GM18951 (cell line): ENCODE data around the gene SORD.
"Not testable (repeated sequence)": the region's sequence is repeated elsewhere in the genome, so short reads cannot be mapped to it uniquely, and the experiment has no call there.

Source experiments
- POLR2A ChIP-seq: IDR thresholded peaks from 4 replicates; pipeline ENCODE4 v1.6.1; 2011; ENCODE audit warnings: mild to moderate bottlenecking; ENCODE audit not compliant: insufficient read length, insufficient read depth; ENCODE audit errors: extremely low read depth
- in situ Hi-C: fragments of 300-500 bp; cut with MboI; formaldehyde crosslinking; loops from one replicate; pipeline ENCODE4 v1.12.0; 2022; ENCODE audit warnings: low sequenced_read_pairs, mixed read lengths, inconsistent platforms; ENCODE audit not compliant: unreplicated experiment

Gene SORD

GRCh38 chr15:45022871-45023658 lies at the start of gene SORD:
Gene SORD (plus strand): TSS chr15:45023195. CDS start chr15:45023284, 89 bp downstream.
- in situ Hi-C loops = no loop called here
- peak; percentile 72 for TF ChIP-seq POLR2A

GRCh38 chr15:44976183-44976582 lies 46.8 kb upstream of the SORD start:
- in situ Hi-C loops = not testable (repeated sequence)

DNA sequence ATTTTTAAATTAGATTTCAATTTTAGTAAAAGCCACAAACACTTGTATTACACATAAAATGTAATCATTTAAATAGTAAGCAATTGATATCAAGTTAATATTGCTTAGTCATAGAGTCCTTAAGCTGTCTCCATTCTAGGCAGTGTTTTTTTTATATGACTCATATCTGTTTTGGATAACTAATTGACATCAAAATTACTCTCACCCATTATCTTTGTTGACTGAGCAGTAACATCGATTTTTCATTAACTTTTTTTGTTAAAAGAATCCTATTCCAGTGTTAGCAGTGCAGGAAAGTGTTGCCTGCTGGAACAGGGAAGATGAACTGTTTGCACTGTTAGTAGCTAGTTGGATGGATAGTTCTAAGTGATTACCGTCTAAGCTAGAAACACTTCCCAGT lies 45.2 kb upstream of the SORD start:
- in situ Hi-C loops = not testable (repeated sequence)

DNA sequence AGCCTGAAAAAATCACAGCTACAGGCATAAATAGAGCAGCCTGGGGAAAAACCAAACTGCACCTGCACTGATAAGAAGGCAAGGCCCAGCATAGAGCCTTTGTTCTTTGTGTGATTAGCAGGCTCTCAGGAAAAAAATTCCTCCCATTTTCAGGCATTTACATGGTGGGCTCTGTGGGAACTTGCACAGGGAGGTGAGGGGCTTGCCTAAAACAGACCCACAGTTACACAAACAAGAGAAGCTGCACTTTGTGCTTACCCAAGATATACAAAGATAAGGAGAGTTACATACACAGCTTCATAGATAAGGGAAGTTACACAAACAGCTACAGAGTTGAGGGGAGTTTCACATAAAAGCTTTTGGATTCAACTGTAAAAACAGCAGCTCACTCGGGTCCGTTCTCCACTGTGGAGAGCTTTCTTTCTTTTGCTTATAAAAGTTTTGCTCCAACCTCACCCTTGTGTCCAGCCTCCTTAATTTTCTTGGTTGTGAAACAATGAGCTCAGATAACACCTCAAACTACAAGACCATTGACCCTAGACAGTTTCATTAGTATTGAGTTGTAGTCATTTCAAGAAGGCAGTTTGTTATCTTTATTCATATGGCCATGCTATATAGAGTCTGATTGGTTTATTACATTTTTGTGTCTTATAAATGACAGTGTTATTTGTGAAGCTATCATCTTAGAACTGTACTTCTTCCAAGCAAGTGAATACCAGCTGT lies 43.2 kb upstream of the SORD start:
- in situ Hi-C loops = not testable (repeated sequence)

GRCh38 chr15:44984144-44984543 lies 38.9 kb upstream of the SORD start:
- in situ Hi-C loops = not testable (repeated sequence)

DNA sequence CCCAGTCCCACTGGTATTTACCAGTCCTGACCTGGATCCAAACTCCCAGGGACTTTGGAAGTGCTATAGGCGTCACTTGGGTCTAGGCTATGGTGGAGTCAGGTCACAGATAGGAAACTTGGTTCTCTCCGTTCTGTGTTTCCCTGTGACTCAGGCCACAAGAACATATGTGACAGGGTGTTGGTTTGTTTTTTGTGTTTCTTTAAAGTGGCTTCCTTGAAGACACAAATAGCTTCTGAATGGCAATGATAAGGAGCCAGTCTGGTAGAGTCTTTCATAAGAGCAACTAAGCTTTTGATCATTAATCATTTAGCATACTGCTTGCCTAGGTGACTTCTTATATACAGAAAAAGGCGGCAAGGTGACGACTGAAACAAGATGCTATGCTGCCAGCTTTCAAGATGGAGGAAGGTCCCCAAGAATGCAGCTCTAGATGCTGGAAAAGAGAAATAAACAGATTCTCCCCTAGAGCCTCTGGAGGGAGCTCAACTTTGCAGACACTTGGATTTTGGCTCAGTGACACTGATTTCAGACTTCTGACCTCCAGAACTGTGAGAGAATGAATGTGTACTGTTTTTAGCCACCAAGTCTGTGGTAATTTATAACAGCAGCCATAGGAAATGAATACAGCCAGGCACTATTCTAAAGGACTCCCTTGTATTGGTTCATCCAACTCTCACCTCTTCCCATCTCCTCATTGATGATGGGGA lies 36.5 kb upstream of the SORD start:
- in situ Hi-C loops = not testable (repeated sequence)

- in situ Hi-C loops = not testable (repeated sequence)
Observed at GRCh38 chr15:44987711-44988110, 35.3 kb upstream of the SORD start.

DNA sequence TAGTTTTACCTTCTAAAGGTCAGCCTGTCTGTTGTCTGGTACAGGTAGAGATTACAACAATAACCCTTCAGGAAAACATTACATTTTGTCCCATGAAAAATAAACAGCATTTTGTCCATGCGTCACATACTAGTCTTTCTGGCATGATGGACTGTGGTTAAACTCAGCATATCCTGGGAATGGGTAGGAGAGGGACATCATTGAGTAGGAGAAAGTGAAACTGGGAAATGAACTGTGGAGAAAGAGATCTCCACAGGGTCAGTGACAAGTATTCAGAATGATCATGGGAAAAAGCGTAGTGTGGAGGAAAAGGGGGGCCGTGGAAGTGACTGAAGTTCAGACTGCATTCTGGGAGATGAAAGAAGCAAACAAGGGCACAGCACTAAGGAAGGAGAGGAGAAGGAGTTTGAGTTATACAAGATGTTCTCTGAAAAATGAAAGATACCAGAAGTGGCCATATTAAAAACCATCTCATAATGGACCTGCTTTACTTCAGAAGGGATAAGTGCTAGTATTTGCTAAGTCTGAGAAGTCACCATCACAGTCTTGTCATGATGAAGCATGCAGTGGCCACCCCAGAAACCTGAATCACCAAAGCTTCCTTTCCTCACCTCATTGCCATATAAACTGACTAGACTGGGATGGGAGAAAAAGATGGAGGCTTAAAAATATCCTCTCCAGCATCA lies 34.7 kb upstream of the SORD start:
- in situ Hi-C loops = not testable (repeated sequence)

DNA sequence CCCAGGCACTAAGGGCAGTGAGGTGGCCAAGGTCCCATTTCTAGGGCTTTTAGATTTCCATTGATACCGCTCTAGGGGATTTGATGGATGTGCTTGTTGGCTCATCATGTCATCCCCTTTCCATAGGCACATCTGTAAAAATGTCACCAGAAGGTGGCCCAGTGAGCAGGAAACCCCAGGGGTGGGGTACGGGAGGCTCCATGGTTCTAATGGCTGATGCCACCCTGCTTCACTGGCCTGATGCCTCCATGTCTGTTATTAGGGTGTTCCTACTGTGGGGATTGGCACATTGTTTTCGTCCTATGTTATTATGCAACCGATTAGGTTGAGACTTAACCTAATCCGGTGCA lies 34.1 kb upstream of the SORD start:
- in situ Hi-C loops = not testable (repeated sequence)

- in situ Hi-C loops = not testable (repeated sequence)
Observed at GRCh38 chr15:44997632-44998031, 25.4 kb upstream of the SORD start.

DNA sequence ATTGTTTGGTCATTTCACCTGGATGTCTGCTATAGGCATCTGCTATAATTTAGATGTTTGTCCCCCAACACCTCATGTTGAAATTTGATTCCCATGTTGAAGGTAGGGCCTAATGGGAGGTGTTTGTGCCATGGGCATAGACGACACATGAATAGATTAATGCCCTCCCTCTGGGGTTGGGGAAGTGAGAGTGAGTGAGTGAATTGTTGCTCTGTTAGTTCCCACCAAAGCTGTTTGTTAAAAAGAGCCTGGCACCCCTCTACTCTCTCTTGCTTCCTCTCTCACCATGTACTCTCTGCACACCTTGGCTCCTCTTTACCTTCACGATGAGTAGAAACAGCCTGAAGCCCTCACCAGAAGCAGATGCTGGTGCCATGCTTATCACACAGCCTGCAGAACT lies 23.9 kb upstream of the SORD start:
- in situ Hi-C loops = no loop called here
- TF ChIP-seq POLR2A = no peak

DNA sequence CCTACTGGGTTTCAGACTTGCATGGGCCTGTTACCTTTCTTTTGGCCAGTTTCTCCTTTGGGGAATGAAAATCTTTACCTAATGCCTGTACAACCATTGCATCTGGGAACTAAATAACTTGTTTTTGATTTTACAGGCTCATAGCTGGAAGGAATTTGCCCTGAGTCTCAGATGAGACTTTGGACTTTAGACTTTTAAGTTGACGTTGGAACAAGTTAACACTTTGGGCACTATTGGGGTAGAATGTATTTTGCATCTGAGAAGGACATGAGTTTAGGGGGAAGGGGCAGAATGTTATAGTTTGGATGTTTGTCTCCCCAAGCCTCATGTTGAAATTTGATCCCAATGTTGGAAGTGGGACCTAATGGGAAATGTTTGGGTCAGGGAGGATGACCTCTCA lies 21.8 kb upstream of the SORD start:
- in situ Hi-C loops = not testable (repeated sequence)

DNA sequence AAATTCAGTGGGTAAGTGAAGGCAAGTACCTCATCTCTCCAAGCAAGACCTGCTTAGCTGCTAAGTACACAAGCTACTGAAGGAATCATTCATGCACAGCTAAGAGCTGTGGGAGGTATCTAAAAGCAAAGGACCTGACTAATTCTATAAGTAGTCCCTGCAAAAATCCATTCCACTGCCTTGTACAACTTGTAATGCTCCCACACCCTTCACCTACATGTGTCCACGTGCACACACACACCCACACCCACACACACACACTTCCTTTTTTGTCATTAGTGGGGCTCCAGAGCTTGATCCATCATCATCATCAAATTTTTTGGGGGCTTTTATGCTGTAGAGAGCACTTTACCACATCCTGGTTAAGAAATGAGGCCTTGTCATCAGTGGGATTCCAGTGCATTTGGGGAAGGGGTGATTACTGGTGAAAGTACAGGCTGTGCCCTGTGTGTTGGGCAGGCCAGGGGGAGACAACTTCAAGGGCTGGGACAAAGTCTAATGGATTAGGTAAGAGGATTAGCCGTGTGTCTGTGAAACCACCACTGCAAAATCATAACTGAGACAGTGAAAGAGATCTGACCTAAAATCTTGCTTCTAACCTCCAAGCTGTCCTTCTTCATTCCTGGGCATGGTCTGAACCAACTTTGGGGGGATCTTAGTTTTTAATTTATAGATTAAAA lies 19.1 kb upstream of the SORD start:
- in situ Hi-C loops = not testable (repeated sequence)

DNA sequence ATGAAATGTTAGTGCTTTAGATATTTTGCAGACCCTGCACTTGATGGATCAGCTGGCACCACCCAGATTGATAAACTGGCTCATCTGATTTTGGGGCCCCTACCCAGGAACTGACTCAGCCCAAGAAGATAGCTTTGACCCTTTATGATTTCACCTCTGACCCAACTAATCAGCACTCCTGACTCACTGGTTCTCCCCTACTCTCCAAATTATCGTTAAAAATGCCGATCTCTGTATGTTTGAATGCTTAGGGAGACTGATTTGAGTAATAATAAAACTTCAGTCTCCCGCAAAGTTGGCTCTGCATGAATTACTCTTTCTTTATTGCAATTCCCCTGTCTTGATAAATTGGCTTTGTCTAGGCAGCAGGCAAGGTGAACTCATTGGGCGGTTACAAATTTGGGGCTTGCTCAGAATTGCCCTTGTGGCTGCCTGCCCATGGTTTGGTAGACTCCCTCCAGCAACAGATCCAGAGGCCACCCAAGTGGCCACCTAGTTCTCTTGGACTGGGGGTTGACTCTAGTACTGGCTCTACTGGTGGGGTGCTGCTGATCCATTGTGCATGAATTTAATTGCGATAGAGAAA lies 18.3 kb upstream of the SORD start:
- in situ Hi-C loops = not testable (repeated sequence)
